ENCODE results near the gene RBAK.
"Not testable (repeated sequence)": the region's sequence is repeated elsewhere in the genome, so short reads cannot be mapped to it uniquely, and the experiment has no call there.

The RBAK gene

GRCh38 chr7:5036446-5036845 lies 9.2 kb upstream of the RBAK start:
- no peak for TF ChIP-seq CTCF (IDR thresholded peaks at IDR 0.05; ENCODE audit: low read depth, low read length)
- DNase-seq (ENCODE audit: extremely low read depth, low read depth): no peak

- no peak for DNase-seq (ENCODE audit: extremely low read depth, low read depth)
- no peak for TF ChIP-seq CTCF (IDR thresholded peaks at IDR 0.05; ENCODE audit: low read depth, low read length)
These were observed 4.6 kb upstream of the RBAK start for GRCh38 chr7:5041047-5041446.

- no peak for TF ChIP-seq CTCF (IDR thresholded peaks at IDR 0.05; ENCODE audit: low read depth, low read length)
- DNase-seq (ENCODE audit: extremely low read depth, low read depth): no peak
These were observed 2.0 kb upstream of the RBAK start for GRCh38 chr7:5043661-5044060.

GRCh38 chr7:5046397-5046732 lies 705 bp downstream of the RBAK start:
- DNase-seq (ENCODE audit: extremely low read depth, low read depth): not testable (repeated sequence)

GRCh38 chr7:5047127-5047526 lies 1.5 kb downstream of the RBAK start:
- DNase-seq (ENCODE audit: extremely low read depth, low read depth): not testable (repeated sequence)

GRCh38 chr7:5050676-5051075 lies 5.0 kb downstream of the RBAK start:
- no peak for TF ChIP-seq CTCF (IDR thresholded peaks at IDR 0.05; ENCODE audit: low read depth, low read length)

GRCh38 chr7:5051731-5052130 lies 6.1 kb downstream of the RBAK start:
- DNase-seq (ENCODE audit: extremely low read depth, low read depth): not testable (repeated sequence)

More at GRCh38 chr7:5050676-5051075, 5.0 kb downstream of the RBAK start:
- DNase-seq (ENCODE audit: extremely low read depth, low read depth): no peak

GRCh38 chr7:5053175-5053574 lies 7.5 kb downstream of the RBAK start:
- DNase-seq (ENCODE audit: extremely low read depth, low read depth): no peak
- TF ChIP-seq CTCF (IDR thresholded peaks at IDR 0.05; ENCODE audit: low read depth, low read length): no peak

GRCh38 chr7:5063698-5064097 lies 18.0 kb downstream of the RBAK start:
- no peak for TF ChIP-seq CTCF (IDR thresholded peaks at IDR 0.05; ENCODE audit: low read depth, low read length)
- no peak for DNase-seq (ENCODE audit: extremely low read depth, low read depth)
